Measurements from ENCODE around the gene MBP.

MBP gene

GRCh38 chr18:77111449-77111848 is 21.1 kb downstream of the MBP start:
- TF ChIP-seq REST (IDR thresholded peaks at IDR 0.05; ENCODE audit: insufficient read depth in 1 of 2, low read depth in 2 of 2, low read length in 2 of 2) (no peak), SIN3A (IDR thresholded peaks at IDR 0.05; ENCODE audit: borderline replicate concordance, insufficient read depth, low read length) (no peak), POLR2AphosphoS5 (IDR thresholded peaks at IDR 0.05; ENCODE audit: low read depth, low read length) (no peak), TAF1 (IDR thresholded peaks at IDR 0.05; ENCODE audit: borderline replicate concordance, insufficient read depth, low read length) (no peak), FOXP2 (optimal IDR thresholded peaks at IDR 0.05; ENCODE audit: borderline replicate concordance, extremely low read depth, extremely low read length, insufficient read depth) (no peak)

- TF ChIP-seq POLR2AphosphoS5 (IDR thresholded peaks at IDR 0.05; ENCODE audit: low read depth, low read length) = no peak
- TF ChIP-seq TAF1 (IDR thresholded peaks at IDR 0.05; ENCODE audit: borderline replicate concordance, insufficient read depth, low read length) = no peak
- TF ChIP-seq SIN3A (IDR thresholded peaks at IDR 0.05; ENCODE audit: borderline replicate concordance, insufficient read depth, low read length) = no peak
- TF ChIP-seq FOXP2 (optimal IDR thresholded peaks at IDR 0.05; ENCODE audit: borderline replicate concordance, extremely low read depth, extremely low read length, insufficient read depth) = no peak
- TF ChIP-seq REST (IDR thresholded peaks at IDR 0.05; ENCODE audit: insufficient read depth in 1 of 2, low read depth in 2 of 2, low read length in 2 of 2) = no peak
Measured at GRCh38 chr18:77110936-77111335, 21.6 kb downstream of the MBP start.

- TF ChIP-seq REST (IDR thresholded peaks at IDR 0.05; ENCODE audit: insufficient read depth in 1 of 2, low read depth in 2 of 2, low read length in 2 of 2) = no peak
- TF ChIP-seq FOXP2 (optimal IDR thresholded peaks at IDR 0.05; ENCODE audit: borderline replicate concordance, extremely low read depth, extremely low read length, insufficient read depth) = no peak
- TF ChIP-seq POLR2AphosphoS5 (IDR thresholded peaks at IDR 0.05; ENCODE audit: low read depth, low read length) = no peak
- no peak for TF ChIP-seq TAF1 (IDR thresholded peaks at IDR 0.05; ENCODE audit: borderline replicate concordance, insufficient read depth, low read length)
- no peak for TF ChIP-seq SIN3A (IDR thresholded peaks at IDR 0.05; ENCODE audit: borderline replicate concordance, insufficient read depth, low read length)
Measured at GRCh38 chr18:77110400-77110799, 22.2 kb downstream of the MBP start.

GRCh38 chr18:77109648-77110019 is 22.9 kb downstream of the MBP start:
- TF ChIP-seq POLR2AphosphoS5 (IDR thresholded peaks at IDR 0.05; ENCODE audit: low read depth, low read length) = no peak

GRCh38 chr18:77108821-77109647 is 23.5 kb downstream of the MBP start:
- TF ChIP-seq REST (IDR thresholded peaks at IDR 0.05; ENCODE audit: insufficient read depth in 1 of 2, low read depth in 2 of 2, low read length in 2 of 2) (no peak), FOXP2 (optimal IDR thresholded peaks at IDR 0.05; ENCODE audit: borderline replicate concordance, extremely low read depth, extremely low read length, insufficient read depth) (no peak), TAF1 (IDR thresholded peaks at IDR 0.05; ENCODE audit: borderline replicate concordance, insufficient read depth, low read length) (no peak), POLR2AphosphoS5 (IDR thresholded peaks at IDR 0.05; ENCODE audit: low read depth, low read length) (no peak), SIN3A (IDR thresholded peaks at IDR 0.05; ENCODE audit: borderline replicate concordance, insufficient read depth, low read length) (no peak)

All from PFSK-1 (cell line).